Astrocyte of the spinal cord (primary cell): Measurements from ENCODE around the gene RAMP1.

Source experiments
- DNase-seq: peaks from one replicate; pipeline ENCODE4 v3.0.0; 2011; ENCODE audit warnings: low read depth, low spot score
- H3K4me3 ChIP-seq: 2 replicates; pipeline ENCODE4 v1.5.1; 2011; ENCODE audit warnings: low read depth, mild to moderate bottlenecking, low read length, moderate library complexity
- in situ Hi-C: cut with HindIII; loops from 2 replicates; pipeline ENCODE4 v1.10.0; 2017; ENCODE audit warnings: low sequenced_read_pairs
- TF ChIP-seq, protein P1 (sequence below): IDR thresholded peaks from 2 replicates; pipeline ENCODE4 v1.5.1; 2012; ENCODE audit warnings: low read depth, mild to moderate bottlenecking, low read length, inconsistent platforms

The RAMP1 gene

DNA sequence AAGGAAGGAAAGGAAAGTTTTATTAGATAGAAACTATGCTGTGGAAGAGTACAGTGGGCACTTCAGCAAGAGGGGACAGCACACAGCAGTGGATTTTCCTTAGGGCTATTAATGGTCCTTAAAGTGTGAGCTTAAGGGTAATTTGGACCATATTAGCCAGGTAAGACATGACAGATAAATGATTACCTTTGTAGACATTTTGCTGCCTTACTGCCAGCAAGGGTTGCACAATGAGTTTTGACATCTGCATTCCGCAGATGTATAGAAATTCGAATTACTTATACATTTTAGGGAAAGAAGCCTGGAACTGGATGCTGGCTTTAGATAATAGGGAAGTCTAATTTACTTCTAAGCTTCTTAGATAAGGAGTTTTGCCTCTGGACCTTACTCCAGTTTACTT lies 93.4 kb downstream of the RAMP1 start:
- TF ChIP-seq, protein P1, sequence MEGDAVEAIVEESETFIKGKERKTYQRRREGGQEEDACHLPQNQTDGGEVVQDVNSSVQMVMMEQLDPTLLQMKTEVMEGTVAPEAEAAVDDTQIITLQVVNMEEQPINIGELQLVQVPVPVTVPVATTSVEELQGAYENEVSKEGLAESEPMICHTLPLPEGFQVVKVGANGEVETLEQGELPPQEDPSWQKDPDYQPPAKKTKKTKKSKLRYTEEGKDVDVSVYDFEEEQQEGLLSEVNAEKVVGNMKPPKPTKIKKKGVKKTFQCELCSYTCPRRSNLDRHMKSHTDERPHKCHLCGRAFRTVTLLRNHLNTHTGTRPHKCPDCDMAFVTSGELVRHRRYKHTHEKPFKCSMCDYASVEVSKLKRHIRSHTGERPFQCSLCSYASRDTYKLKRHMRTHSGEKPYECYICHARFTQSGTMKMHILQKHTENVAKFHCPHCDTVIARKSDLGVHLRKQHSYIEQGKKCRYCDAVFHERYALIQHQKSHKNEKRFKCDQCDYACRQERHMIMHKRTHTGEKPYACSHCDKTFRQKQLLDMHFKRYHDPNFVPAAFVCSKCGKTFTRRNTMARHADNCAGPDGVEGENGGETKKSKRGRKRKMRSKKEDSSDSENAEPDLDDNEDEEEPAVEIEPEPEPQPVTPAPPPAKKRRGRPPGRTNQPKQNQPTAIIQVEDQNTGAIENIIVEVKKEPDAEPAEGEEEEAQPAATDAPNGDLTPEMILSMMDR: no peak
- DNase-seq: no peak
- in situ Hi-C loops: no loop called here
- no peak overlapping the region for H3K4me3 ChIP-seq

DNA sequence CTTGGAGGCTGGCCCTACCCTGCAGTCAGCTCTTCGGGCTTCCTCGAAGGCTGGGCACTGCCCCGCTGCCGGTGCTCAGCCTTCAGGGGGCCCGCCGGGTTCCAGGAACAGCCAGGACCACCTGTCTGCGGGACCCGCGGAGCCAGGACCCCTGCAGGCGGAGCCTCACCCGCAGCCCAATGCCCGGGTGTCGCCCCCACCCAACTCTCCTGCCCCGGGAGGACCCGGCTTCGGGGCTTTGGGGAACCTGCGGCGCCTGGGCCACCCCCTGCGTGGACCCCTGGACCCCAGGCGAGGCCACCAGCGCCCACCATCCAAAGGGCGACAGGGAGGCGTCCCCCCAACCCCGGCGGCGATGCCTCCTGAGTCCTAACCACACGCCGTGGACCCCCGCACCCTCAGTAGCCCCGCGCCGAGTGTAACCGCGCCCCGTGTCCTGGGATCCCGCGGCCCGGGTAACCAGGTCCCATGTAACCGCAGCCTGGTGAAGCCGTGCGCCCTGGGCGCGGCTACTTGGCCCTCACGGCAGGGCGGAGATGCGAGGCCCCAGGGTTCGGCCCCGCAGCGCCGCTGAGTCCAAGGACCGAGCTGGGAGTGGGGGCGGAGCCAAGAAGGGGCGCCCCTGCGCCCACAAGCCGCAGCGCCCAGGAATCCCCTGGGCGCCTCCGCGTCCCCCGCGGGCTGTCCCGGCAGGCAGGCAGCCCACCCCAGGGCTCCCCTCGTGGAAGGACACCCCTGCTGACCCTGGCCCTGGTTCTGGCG lies 96.4 kb downstream of the RAMP1 start:
- in situ Hi-C loops: no loop called here
- no peak overlapping the region for H3K4me3 ChIP-seq
- no peak for DNase-seq

DNA sequence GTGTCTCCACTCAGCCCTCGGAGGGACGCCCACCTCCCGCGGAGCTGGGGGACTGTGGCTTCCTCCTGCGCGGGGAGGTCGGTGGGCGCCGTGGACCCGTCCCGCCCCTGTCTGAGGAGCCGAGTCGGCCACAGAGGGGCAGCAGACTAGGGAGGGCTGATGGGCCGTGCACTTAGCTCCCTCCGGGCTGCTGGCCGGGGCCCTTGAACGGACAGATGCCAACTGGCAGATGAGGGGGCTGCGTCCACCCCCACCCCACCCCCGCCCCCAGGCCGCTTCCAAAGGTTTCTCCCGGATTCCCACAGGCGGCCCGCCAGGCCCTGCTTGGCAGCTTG lies 96.9 kb downstream of the RAMP1 start:
- no peak overlapping the region for H3K4me3 ChIP-seq

More for the DNA sequence above, 96.4 kb downstream of the RAMP1 start:
- TF ChIP-seq, protein P1: no peak

DNA sequence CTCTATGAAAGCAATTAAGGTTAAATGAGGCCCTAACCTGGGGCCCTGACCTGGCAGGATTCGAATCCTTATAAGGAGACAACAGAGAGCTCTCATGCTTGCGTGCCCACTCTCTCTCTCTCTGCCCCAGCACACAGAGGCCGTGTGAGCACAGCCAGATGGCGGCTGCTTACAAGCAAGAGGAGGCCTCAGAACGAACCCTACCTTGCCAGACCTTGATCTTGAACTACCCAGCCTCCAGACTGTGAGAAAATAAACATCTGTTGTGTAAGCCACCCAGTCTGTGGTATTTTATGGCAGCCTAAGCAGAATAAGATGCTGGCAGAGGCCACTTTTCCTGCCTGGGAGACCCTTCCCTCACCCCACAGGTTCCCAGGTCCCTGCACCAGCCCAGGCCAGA lies 102.2 kb downstream of the RAMP1 start:
- no peak for DNase-seq
- TF ChIP-seq, protein P1: no peak
- in situ Hi-C loops: no loop called here
- H3K4me3 ChIP-seq: no peak overlapping the region

More for the DNA sequence above, 96.9 kb downstream of the RAMP1 start:
- TF ChIP-seq, protein P1: peak; percentile 12
- DNase-seq: no peak
- in situ Hi-C loops: no loop called here
